Posterior vena cava (tissue), 2 donors: ENCODE measurements around the gene PPP2R5A. TPM values are rescaled to one million over a fixed set of nuclear protein-coding genes. Genes with fewer than 3 reads are reported as not detected.
"Not testable (repeated sequence)": the region's sequence is repeated elsewhere in the genome, so short reads cannot be mapped to it uniquely, and the experiment has no call there.

ENCODE experiments used
- DNase-seq: peaks from one replicate; pipeline ENCODE4 v3.0.0-alpha.2; 2020; ENCODE audit warnings: low spot score
- intact Hi-C, 2 donors: fragments of 100-400 bp; cut with DNase I; formaldehyde crosslinking; loops; one replicate each; pipeline versions ENCODE4 v1.14.1 to v1.14.2; 2022 to 2023
- total RNA-seq, 2 donors: library from RNA; stranded (reverse); fragmentation: NEBNext Ultra II Directional; extraction: Animal tissue kit (Norgen Biotek cat#: 25700); gene quantifications; one replicate each; pipeline ENCODE4 v1.2.1, GENCODE V29; 2021
- donor health status: DM: yes; HTN: yes; CAD: no.
- donor health status: DM: yes; HTN: yes; CAD: no.

Gene PPP2R5A
- total RNA-seq, 2 donors from 2014 or later: 38.5 to 47.2 TPM

- intact Hi-C loops: no loop called here
Measured at GRCh38 chr1:212291505-212292134, 6.4 kb downstream of the PPP2R5A start.

GRCh38 chr1:212292250-212293105 is 7.3 kb downstream of the PPP2R5A start:
- intact Hi-C loops: no loop called here
- DNase-seq: no peak

More at GRCh38 chr1:212291505-212292134, 6.4 kb downstream of the PPP2R5A start:
- no peak for DNase-seq

GRCh38 chr1:212293579-212293978 is 8.4 kb downstream of the PPP2R5A start:
- no peak for DNase-seq
- intact Hi-C loops: no loop called here

GRCh38 chr1:212294983-212295382 is 9.8 kb downstream of the PPP2R5A start:
- intact Hi-C loops: no loop called here

GRCh38 chr1:212295579-212295978 is 10.4 kb downstream of the PPP2R5A start:
- intact Hi-C loops: no loop called here
- DNase-seq: no peak

More at GRCh38 chr1:212294983-212295382, 9.8 kb downstream of the PPP2R5A start:
- DNase-seq: no peak

GRCh38 chr1:212297338-212297737 is 12.1 kb downstream of the PPP2R5A start:
- no peak for DNase-seq
- intact Hi-C loops: no loop called here

GRCh38 chr1:212301580-212301979 is 16.4 kb downstream of the PPP2R5A start:
- DNase-seq: no peak
- intact Hi-C loops: no loop called here

- no peak for DNase-seq
- intact Hi-C loops: no loop called here
Measured at GRCh38 chr1:212302745-212303383, 17.7 kb downstream of the PPP2R5A start.

GRCh38 chr1:212305342-212305741 is 20.1 kb downstream of the PPP2R5A start:
- intact Hi-C loops: no loop called here
- DNase-seq: no peak

GRCh38 chr1:212305984-212306452 is 20.8 kb downstream of the PPP2R5A start:
- intact Hi-C loops, DNase-seq: not testable (repeated sequence)

- intact Hi-C loops: no loop called here
Measured at GRCh38 chr1:212309967-212310366, 24.8 kb downstream of the PPP2R5A start.

GRCh38 chr1:212310383-212310782 is 25.2 kb downstream of the PPP2R5A start:
- no peak for DNase-seq
- intact Hi-C loops: no loop called here

More at GRCh38 chr1:212309967-212310366, 24.8 kb downstream of the PPP2R5A start:
- no peak for DNase-seq

GRCh38 chr1:212311836-212312497 is 26.8 kb downstream of the PPP2R5A start:
- no peak for DNase-seq
- intact Hi-C loops: no loop called here

- intact Hi-C loops: no loop called here
- no peak for DNase-seq
Measured at GRCh38 chr1:212313616-212314015, 28.4 kb downstream of the PPP2R5A start.

- intact Hi-C loops: no loop called here
- DNase-seq: no peak
Measured at GRCh38 chr1:212315184-212315583, 30.0 kb downstream of the PPP2R5A start.

- DNase-seq: no peak
- intact Hi-C loops: no loop called here
Measured at GRCh38 chr1:212315907-212316306, 30.7 kb downstream of the PPP2R5A start.

GRCh38 chr1:212317916-212318315 is 32.7 kb downstream of the PPP2R5A start:
- DNase-seq: no peak
- intact Hi-C loops: no loop called here

GRCh38 chr1:212321031-212321430 is 35.8 kb downstream of the PPP2R5A start:
- DNase-seq, intact Hi-C loops: not testable (repeated sequence)

- no peak for DNase-seq
- intact Hi-C loops: no loop called here
Measured at GRCh38 chr1:212323066-212323465, 37.9 kb downstream of the PPP2R5A start.
